Caco-2 (cell line): ENCODE measurements around the gene TRMT112. TPM values are rescaled to one million over a fixed set of nuclear protein-coding genes. Genes with fewer than 3 reads are reported as not detected.

Experiments
- BruUV-seq: library from RNA; stranded (reverse); fragments of 400-500 nt; replicated peaks from 2 replicates; lab custom pipeline; 2021; lab: Mats Ljungman, UMichigan
- CTCF ChIA-PET: fragments of 300-600 bp; sonication (Branson Sonifier 250); formaldehyde crosslinking; loops from one replicate; lab custom pipeline; 2022; ENCODE audit warnings: antibody characterized with exemption; lab: Charles Lee
- POLR2A ChIA-PET: fragments of 300-600 bp; sonication (Branson Sonifier 250); formaldehyde crosslinking; loops from one replicate; lab custom pipeline; 2022; ENCODE audit warnings: antibody characterized with exemption; lab: Charles Lee
- DNase-seq, 2 experiments: peaks; one replicate each; pipeline versions ENCODE4 v3.0.0 to v3.0.0-alpha.2; 2020 to 2022
- H3K27me3 ChIP-seq: replicated peaks from 2 replicates; pipeline ENCODE4 v1.6.0; 2011; ENCODE audit warnings: low read length; ENCODE audit not compliant: control insufficient read depth, insufficient read depth
- H3K36me3 ChIP-seq: 2 replicates; pipeline ENCODE4 v1.5.1; 2011; ENCODE audit warnings: low read length; ENCODE audit not compliant: control insufficient read depth, insufficient read depth
- H3K4me1 ChIP-seq: fragments of 250-450 bp; sonication (Bioruptor Pico); 2 replicates; pipeline ENCODE4 v1.5.1; 2020; ENCODE audit warnings: mild to moderate bottlenecking
- H3K4me3 ChIP-seq: 2 replicates; pipeline ENCODE4 v1.5.1; 2011; ENCODE audit warnings: low read depth, mild to moderate bottlenecking, control low read depth, low read length
- H3K9me3 ChIP-seq: fragments of 250-450 bp; sonication (Bioruptor Pico); 2 replicates; pipeline ENCODE4 v1.5.1; 2020; ENCODE audit warnings: mild to moderate bottlenecking, moderate library complexity
- H3K27ac Mint-ChIP-seq: one replicate; pipeline ENCODE4 v1.8.0; 2022; ENCODE audit warnings: mixed read lengths; ENCODE audit not compliant: unreplicated experiment
- H3K27me3 Mint-ChIP-seq: one replicate; pipeline ENCODE4 v1.8.0; 2022; ENCODE audit warnings: mixed read lengths; ENCODE audit not compliant: insufficient read depth, unreplicated experiment
- H3K36me3 Mint-ChIP-seq: one replicate; pipeline ENCODE4 v1.8.0; 2022; ENCODE audit warnings: mild to moderate bottlenecking, mixed read lengths; ENCODE audit not compliant: insufficient read depth, unreplicated experiment
- H3K4me1 Mint-ChIP-seq: one replicate; pipeline ENCODE4 v1.8.0; 2022; ENCODE audit warnings: low read depth, mixed read lengths; ENCODE audit not compliant: unreplicated experiment
- H3K4me3 Mint-ChIP-seq: one replicate; pipeline ENCODE4 v1.8.0; 2022; ENCODE audit warnings: mild to moderate bottlenecking, moderate library complexity, mixed read lengths; ENCODE audit not compliant: unreplicated experiment
- H3K9me3 Mint-ChIP-seq: one replicate; pipeline ENCODE4 v1.8.0; 2022; ENCODE audit warnings: mixed read lengths; ENCODE audit not compliant: unreplicated experiment
- CTCF ChIP-seq, 2 experiments: fragments of 200-600 bp in 1 of 2; IDR thresholded peaks; 1 replicate in 1 of 2; 2 replicates in 1 of 2; pipeline versions ENCODE4 v1.5.1 to v1.8.0; 2011 to 2022; ENCODE audit warnings: antibody characterized with exemption in 1 of 2, control low read depth in 1 of 2, inconsistent platforms in 1 of 2, low read depth in 1 of 2, low read length in 1 of 2, mild to moderate bottlenecking in 1 of 2, moderate library complexity in 1 of 2; ENCODE audit not compliant: insufficient read depth in 1 of 2, severe bottlenecking in 1 of 2, unreplicated experiment in 1 of 2
- intact Hi-C: fragments of 100-400 bp; cut with micrococcal nuclease; formaldehyde crosslinking; loops from one replicate; pipeline ENCODE4 v1.10.0; 2022; ENCODE audit not compliant: unreplicated experiment
- total RNA-seq: library from RNA; stranded (reverse); gene quantifications from 2 replicates; pipeline ENCODE4 v1.2.3, GENCODE V29; 2022

The TRMT112 gene
- total RNA-seq, 1 experiment from 2014 or later, result 246 TPM

GRCh38 chr11:64296236-64296635 is 21.1 kb downstream of the TRMT112 start:
- no peaks in the 10 kb centered on the region for H3K4me1 Mint-ChIP-seq
- Histone ChIP-seq H3K4me1 (peaks cover 11% of the 10 kb centered on the region), H3K27me3 (peaks cover 4% of the 10 kb centered on the region), H3K4me3 (no peak overlapping the region), H3K9me3 (no peaks in the 10 kb centered on the region), H3K36me3 (no peaks in the 10 kb centered on the region)
- peaks cover 14% of the 10 kb centered on the region for H3K27me3 Mint-ChIP-seq
- ChIA-PET CTCF (interaction anchor here (1.6 kb wide), 1 partner anchor 9 kb away, joined by 5 read pairs; the partner anchor contains the start of gene ESRRA), POLR2A (no interaction called here)
- H3K4me3 Mint-ChIP-seq, result no peak overlapping the region
- DNase-seq, result no peak
- peaks cover 5% of the 10 kb centered on the region for H3K36me3 Mint-ChIP-seq
- BruUV-seq, result no TSS peak
- no peak for TF ChIP-seq CTCF (IDR thresholded peaks at IDR 0.05; ENCODE audit: insufficient read depth in 1 of 2, low read depth in 1 of 2, low read length in 1 of 2, severe bottlenecking in 1 of 2, unreplicated experiment in 1 of 2)
- H3K9me3 Mint-ChIP-seq, result no peaks in the 10 kb centered on the region
- intact Hi-C loops, result no loop called here
- H3K27ac Mint-ChIP-seq, result no peak overlapping the region

GRCh38 chr11:64295760-64296159 is 21.6 kb downstream of the TRMT112 start:
- ChIA-PET POLR2A (no interaction called here), CTCF (interaction anchor here (0.6 to 1.6 kb wide), 2 partner anchors 9 kb away, joined by 3 to 5 read pairs; partner anchors contain the start of gene ESRRA)
- peaks cover 12% of the 10 kb centered on the region for H3K4me1 ChIP-seq
- intact Hi-C loops, result no loop called here
- H3K9me3 ChIP-seq, result no peaks in the 10 kb centered on the region
- Mint-ChIP-seq H3K4me1 (no peaks in the 10 kb centered on the region), H3K9me3 (no peaks in the 10 kb centered on the region), H3K27me3 (peaks cover 16% of the 10 kb centered on the region), H3K27ac (no peak overlapping the region), H3K36me3 (peaks cover 5% of the 10 kb centered on the region), H3K4me3 (no peak overlapping the region)
- no peak for TF ChIP-seq CTCF (IDR thresholded peaks at IDR 0.05; ENCODE audit: insufficient read depth in 1 of 2, low read depth in 1 of 2, low read length in 1 of 2, severe bottlenecking in 1 of 2, unreplicated experiment in 1 of 2)
- BruUV-seq, result no TSS peak
- peaks cover 4% of the 10 kb centered on the region for H3K27me3 ChIP-seq
- no peak for DNase-seq
- H3K4me3 ChIP-seq, result no peak overlapping the region
- no peaks in the 10 kb centered on the region for H3K36me3 ChIP-seq

- H3K9me3 ChIP-seq, result no peaks in the 10 kb centered on the region
- TF ChIP-seq CTCF (IDR thresholded peaks at IDR 0.05; ENCODE audit: insufficient read depth in 1 of 2, low read depth in 1 of 2, low read length in 1 of 2, severe bottlenecking in 1 of 2, unreplicated experiment in 1 of 2), result no peak
- H3K27me3 ChIP-seq, result peaks cover 4% of the 10 kb centered on the region
- Mint-ChIP-seq H3K9me3 (no peaks in the 10 kb centered on the region), H3K4me3 (no peak overlapping the region), H3K27ac (no peak overlapping the region), H3K27me3 (peaks cover 20% of the 10 kb centered on the region), H3K36me3 (no peaks in the 10 kb centered on the region), H3K4me1 (no peaks in the 10 kb centered on the region)
- H3K4me3 ChIP-seq, result no peak overlapping the region
- H3K36me3 ChIP-seq, result no peaks in the 10 kb centered on the region
- no TSS peak for BruUV-seq
- ChIA-PET POLR2A (no interaction called here), CTCF (interaction anchor here (0.6 kb wide), 2 partner anchors 10 to 84 kb away, joined by 3 read pairs; no protein-coding TSS in a partner anchor)
- peaks cover 9% of the 10 kb centered on the region for H3K4me1 ChIP-seq
- no peak for DNase-seq
- intact Hi-C loops, result no loop called here
Measured at GRCh38 chr11:64294774-64295173, 22.6 kb downstream of the TRMT112 start.
